ENCODE results near the gene URGCP. TPM values are rescaled to one million over a fixed set of nuclear protein-coding genes. Genes with fewer than 3 reads are reported as not detected.

The URGCP gene
- total RNA-seq, 2 donors from 2014 or later: 29.4 TPM

DNA sequence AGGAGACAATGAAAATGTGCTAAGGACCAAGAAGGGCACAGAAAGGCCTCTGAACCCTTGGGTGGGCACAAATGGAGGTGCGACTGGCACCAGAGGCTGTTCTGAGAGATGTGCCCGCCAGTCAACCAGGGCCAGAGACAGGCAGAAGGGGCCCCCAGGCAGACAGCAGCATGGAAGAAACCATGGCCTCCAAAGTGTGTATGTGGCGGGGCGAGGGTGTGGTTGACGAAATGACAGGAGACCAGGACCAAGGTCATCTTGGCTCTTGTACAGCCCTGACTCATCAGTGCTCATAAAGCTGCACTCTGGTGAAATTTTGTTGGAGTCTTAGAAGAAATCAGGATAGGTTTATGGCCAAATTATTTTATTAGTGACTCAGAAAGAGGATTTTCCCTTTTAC is 33.1 kb downstream of the URGCP start:
- peaks cover 4% of the 10 kb centered on the region for H3K36me3 Mint-ChIP-seq
- DNase-seq (ENCODE audit: low spot score) (no peak), ATAC-seq (no peak)
- H3K4me3 Mint-ChIP-seq: no peak overlapping the region
- H3K4me1 Mint-ChIP-seq (ENCODE audit: low read depth in 2 of 2): peaks cover 22 to 30% of the 10 kb centered on the region in 2 donors
- no peaks in the 10 kb centered on the region for H3K27me3 Mint-ChIP-seq
- no peaks in the 10 kb centered on the region for H3K9me3 Mint-ChIP-seq
- no peak overlapping the region for H3K27ac Mint-ChIP-seq

GRCh38 chr7:43872406-43873110 is 33.8 kb downstream of the URGCP start:
- no peaks in the 10 kb centered on the region for H3K27me3 Mint-ChIP-seq
- ATAC-seq: no peak
- no peak overlapping the region for H3K4me3 Mint-ChIP-seq
- peaks cover 27 to 30% of the 10 kb centered on the region in 2 donors for H3K4me1 Mint-ChIP-seq (ENCODE audit: low read depth in 2 of 2)
- DNase-seq (ENCODE audit: low spot score): no peak
- peak overlapping the region in 1 of 2 donors; percentile 10 for H3K27ac Mint-ChIP-seq
- no peaks in the 10 kb centered on the region for H3K9me3 Mint-ChIP-seq
- no peaks in the 10 kb centered on the region for H3K36me3 Mint-ChIP-seq

DNA sequence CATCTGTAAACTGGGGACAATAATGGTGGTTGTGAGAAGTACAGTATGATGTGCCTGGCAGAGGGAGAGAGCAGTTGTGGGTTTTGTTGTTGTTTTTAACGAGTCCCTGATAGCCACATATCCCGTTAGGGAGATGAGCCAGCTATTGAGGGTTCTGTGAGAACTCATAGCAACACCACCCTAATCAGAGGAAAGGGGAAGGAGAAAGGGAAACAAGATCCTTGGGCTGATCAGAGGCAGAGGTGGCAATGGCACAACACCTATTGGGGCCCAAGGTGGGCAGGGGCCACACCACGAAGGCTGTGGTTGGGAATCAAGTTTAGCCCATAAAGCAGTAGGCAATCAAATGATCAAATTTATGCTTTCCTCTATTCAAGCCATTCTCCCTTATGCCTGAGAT is 35.3 kb downstream of the URGCP start:
- Mint-ChIP-seq H3K4me1 (ENCODE audit: low read depth in 2 of 2) (peaks cover 23 to 27% of the 10 kb centered on the region in 2 donors), H3K4me3 (peak overlapping the region; percentile 7), H3K27ac (peak overlapping the region in 1 of 2 donors; percentile 10), H3K9me3 (no peaks in the 10 kb centered on the region), H3K36me3 (peaks cover 4% of the 10 kb centered on the region), H3K27me3 (no peaks in the 10 kb centered on the region)
- ATAC-seq (no peak), DNase-seq (ENCODE audit: low spot score) (no peak)

DNA sequence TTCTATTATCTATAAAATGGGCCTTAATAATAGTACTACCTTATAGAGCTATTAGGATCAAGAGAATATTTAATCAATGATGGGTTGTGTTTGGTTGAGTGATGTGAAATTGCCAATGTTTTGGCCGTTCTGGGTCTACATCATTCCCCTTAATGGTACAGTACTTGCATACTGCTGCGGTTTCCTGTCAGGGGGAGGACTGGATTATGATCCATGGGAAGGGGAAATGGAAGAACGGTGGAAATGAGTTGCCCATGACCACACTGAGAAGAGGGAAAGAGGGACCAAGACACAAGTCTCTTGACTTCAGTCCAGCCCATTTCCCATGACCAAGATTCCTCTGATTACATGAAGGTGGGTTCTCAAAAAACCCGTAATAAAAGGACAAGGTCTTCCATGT is 36.1 kb downstream of the URGCP start:
- H3K27me3 Mint-ChIP-seq: no peaks in the 10 kb centered on the region
- H3K4me1 Mint-ChIP-seq (ENCODE audit: low read depth in 2 of 2): peaks cover 23 to 27% of the 10 kb centered on the region in 2 donors
- peak overlapping the region; percentile 95 to 99 for H3K27ac Mint-ChIP-seq
- peak overlapping the region; percentile 96 for H3K4me3 Mint-ChIP-seq
- ATAC-seq (no peak), DNase-seq (ENCODE audit: low spot score) (no peak)
- peaks cover 5% of the 10 kb centered on the region for H3K36me3 Mint-ChIP-seq
- H3K9me3 Mint-ChIP-seq: no peaks in the 10 kb centered on the region

GRCh38 chr7:43869867-43870240 is 36.5 kb downstream of the URGCP start:
- Mint-ChIP-seq H3K36me3 (peaks cover 10% of the 10 kb centered on the region), H3K4me1 (ENCODE audit: low read depth in 2 of 2) (peaks cover 23 to 27% of the 10 kb centered on the region in 2 donors)

DNA sequence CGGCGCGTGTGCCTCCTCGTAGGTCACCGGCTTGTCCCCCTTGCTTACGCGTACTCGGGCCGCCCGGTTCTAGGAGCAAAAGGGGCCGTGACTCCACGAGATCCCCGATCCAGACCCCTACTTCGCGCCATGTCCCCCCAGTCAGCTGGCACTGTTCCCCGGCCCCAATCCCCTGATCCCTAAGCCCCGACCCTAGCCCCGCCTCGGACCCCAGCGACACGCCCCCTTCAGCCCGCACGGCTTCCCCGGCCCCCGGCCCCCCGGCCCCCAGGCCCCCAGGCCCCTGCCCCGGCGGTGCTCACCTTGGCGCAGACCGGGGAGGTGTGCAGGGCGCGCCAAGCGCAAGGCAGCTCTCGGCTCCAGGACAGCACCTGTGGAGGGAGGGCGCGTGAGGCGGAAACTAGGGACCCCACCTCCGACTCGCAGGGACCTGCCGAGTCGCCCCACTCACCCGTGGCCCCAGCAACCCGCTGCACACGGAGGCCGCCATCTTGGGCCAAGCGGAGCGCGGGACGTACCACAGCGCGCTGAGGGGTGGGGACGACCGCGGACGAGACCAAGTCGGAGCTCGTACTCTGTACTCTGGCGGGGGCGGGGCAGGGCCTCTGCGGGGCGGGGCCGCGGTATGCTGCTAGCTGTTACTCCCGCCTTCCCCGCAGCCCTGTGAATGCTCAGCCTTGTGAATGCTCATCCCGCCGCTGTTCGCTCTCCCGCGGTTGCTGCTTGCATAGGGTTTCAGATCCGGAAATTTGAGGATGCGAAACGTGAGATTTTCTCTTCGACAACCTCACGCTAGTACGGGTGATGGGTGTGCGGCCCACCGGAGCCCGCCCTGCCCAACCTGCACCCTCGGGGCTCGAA is 37.2 kb downstream of the URGCP start, which contains the start of gene MRPS24:
MRPS24 (minus strand) TSS at position 512 of the 861 bp plus-strand sequence; CDS start at position 490, 22 bp downstream.
- no peaks in the 10 kb centered on the region for H3K9me3 Mint-ChIP-seq
- DNase-seq (ENCODE audit: low spot score) (peak; percentile 92), ATAC-seq (peak; percentile 99)
- H3K27me3 Mint-ChIP-seq: no peaks in the 10 kb centered on the region
- peak within 1 kb of the TSS; percentile 95 to 99 for H3K27ac Mint-ChIP-seq
- H3K4me3 Mint-ChIP-seq: peak within 1 kb of the TSS; percentile 96
- H3K36me3 Mint-ChIP-seq: peaks cover 10% of the 10 kb centered on the region
- H3K4me1 Mint-ChIP-seq (ENCODE audit: low read depth in 2 of 2): peaks cover 23 to 27% of the 10 kb centered on the region in 2 donors

More at GRCh38 chr7:43869867-43870240, 36.5 kb downstream of the URGCP start:
- H3K9me3 Mint-ChIP-seq: no peaks in the 10 kb centered on the region
- no peaks in the 10 kb centered on the region for H3K27me3 Mint-ChIP-seq
- DNase-seq (ENCODE audit: low spot score) (peak; percentile 81), ATAC-seq (peak; percentile 58 to 77)
- H3K4me3 Mint-ChIP-seq: peak overlapping the region; percentile 96
- peak overlapping the region; percentile 95 to 99 for H3K27ac Mint-ChIP-seq

DNA sequence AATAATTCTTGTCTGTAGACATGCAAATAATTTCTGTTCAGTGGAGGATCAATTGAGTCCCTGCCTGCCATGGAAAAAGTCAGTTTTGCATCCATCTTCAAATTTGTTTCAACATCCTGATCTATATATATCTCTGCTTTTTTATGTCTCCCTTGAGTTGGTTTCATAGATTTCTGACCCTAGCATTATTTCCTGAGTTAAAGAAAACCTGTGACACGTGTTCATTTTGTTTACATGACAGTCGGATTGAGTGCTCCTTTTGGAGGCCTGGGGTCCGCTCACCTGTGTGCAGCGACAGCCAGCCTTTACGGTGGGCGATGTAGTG is 37.8 kb downstream of the URGCP start:
- ATAC-seq: no peak
- Mint-ChIP-seq H3K4me3 (peak overlapping the region; percentile 96), H3K9me3 (no peaks in the 10 kb centered on the region), H3K4me1 (ENCODE audit: low read depth in 2 of 2) (peaks cover 23 to 27% of the 10 kb centered on the region in 2 donors), H3K27ac (peak overlapping the region; percentile 95 to 99), H3K36me3 (peaks cover 10% of the 10 kb centered on the region), H3K27me3 (no peaks in the 10 kb centered on the region)
- DNase-seq (ENCODE audit: low spot score): no peak

DNA sequence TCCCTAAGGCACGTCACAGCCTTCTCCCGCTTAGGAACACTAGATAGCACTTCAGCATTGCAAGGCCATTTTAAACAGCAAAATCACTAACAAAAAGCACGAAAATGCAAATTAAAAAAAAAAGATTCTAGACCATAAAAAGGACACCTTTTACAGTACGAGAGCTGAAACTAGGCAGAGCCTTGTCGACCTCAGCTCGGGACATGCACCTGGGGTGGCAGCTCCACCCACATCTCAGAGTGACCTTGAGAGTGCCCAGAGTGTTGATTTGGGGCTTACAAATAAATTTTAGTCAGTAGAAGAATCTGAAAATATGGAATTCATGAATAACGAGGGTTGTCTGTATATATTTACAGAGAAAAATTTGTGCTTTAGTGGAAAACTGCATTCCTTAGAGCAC is 38.2 kb downstream of the URGCP start:
- H3K27me3 Mint-ChIP-seq: peaks cover 0 to 2% of the 10 kb centered on the region in 2 donors
- peaks cover 23 to 27% of the 10 kb centered on the region in 2 donors for H3K4me1 Mint-ChIP-seq (ENCODE audit: low read depth in 2 of 2)
- H3K4me3 Mint-ChIP-seq: peak overlapping the region; percentile 96
- peaks cover 10% of the 10 kb centered on the region for H3K36me3 Mint-ChIP-seq
- peak overlapping the region; percentile 95 to 99 for H3K27ac Mint-ChIP-seq
- DNase-seq (ENCODE audit: low spot score): no peak
- ATAC-seq: no peak
- no peaks in the 10 kb centered on the region for H3K9me3 Mint-ChIP-seq

DNA sequence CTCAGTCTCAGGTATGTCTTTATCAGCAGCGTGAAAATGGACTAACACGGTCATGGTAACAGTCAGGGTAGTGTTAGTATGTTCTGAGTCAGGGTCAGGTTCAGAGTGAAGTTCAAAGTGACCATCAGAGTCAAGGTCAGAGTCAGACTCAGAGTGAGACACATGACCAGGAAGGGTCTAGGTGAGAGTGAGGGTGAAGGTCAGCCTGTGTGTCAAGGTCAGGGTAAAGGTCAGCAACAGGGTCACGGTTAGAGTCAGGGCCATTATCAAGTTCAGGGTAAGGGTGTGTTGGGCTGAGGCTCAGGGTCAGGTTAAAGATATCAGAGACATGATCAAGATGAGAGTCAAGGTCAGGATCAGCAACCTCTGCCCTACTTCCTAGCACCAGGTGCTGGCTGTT is 41.1 kb downstream of the URGCP start:
- peaks cover 17 to 20% of the 10 kb centered on the region in 2 donors for H3K4me1 Mint-ChIP-seq (ENCODE audit: low read depth in 2 of 2)
- no peak for DNase-seq (ENCODE audit: low spot score)
- H3K36me3 Mint-ChIP-seq: peaks cover 10% of the 10 kb centered on the region
- no peak overlapping the region for H3K27ac Mint-ChIP-seq
- peaks cover 0 to 3% of the 10 kb centered on the region in 2 donors for H3K27me3 Mint-ChIP-seq
- no peak for ATAC-seq
- no peaks in the 10 kb centered on the region for H3K9me3 Mint-ChIP-seq
- H3K4me3 Mint-ChIP-seq: no peak overlapping the region

DNA sequence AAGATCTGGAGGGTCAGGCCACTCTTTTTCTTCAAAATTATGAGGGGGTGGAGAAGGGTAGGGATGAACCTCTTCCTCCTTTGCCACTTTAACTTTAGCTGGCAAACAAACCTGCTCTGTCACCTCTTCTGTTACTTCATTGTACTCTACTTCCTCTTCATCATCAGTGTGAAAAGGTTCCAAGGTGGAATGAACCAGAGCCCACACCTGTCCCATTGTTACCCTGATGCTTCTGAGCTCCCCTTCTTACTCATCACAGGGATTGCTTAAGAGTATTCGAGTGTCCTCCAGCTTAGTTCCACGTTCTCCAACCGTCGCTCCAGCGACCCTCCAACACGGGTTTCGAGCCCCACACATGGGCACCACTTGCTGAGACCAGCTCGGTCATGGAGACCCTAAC is 42.3 kb downstream of the URGCP start:
- ATAC-seq (no peak), DNase-seq (ENCODE audit: low spot score) (no peak)
- peaks cover 0 to 7% of the 10 kb centered on the region in 2 donors for H3K27me3 Mint-ChIP-seq
- peaks cover 8 to 11% of the 10 kb centered on the region in 2 donors for H3K4me1 Mint-ChIP-seq (ENCODE audit: low read depth in 2 of 2)
- H3K4me3 Mint-ChIP-seq: no peak overlapping the region
- H3K27ac Mint-ChIP-seq: no peak overlapping the region
- H3K36me3 Mint-ChIP-seq: peaks cover 10% of the 10 kb centered on the region
- H3K9me3 Mint-ChIP-seq: no peaks in the 10 kb centered on the region

DNA sequence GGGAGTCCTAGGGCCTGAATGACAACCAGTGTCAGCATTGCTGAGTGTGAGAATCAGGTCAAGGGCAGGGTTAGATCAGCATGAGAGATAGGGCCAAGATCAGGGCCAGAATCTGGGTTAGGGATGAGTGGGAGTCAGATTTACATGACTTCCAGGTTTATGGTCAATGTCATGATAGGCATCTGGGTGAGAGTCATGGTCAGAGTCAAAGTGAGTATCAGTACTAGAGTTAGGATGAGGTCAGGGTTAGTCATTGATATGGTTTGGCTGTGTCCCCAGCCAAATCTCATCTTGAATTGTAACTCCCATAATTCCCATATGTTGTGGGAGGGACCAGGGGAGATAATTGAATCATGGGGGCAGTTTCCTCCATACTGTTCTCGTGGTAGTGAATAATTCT is 49.4 kb downstream of the URGCP start:
- no peaks in the 10 kb centered on the region for H3K4me1 Mint-ChIP-seq (ENCODE audit: low read depth in 2 of 2)
- H3K27ac Mint-ChIP-seq: no peak overlapping the region
- no peak overlapping the region for H3K4me3 Mint-ChIP-seq
- no peak for DNase-seq (ENCODE audit: low spot score)
- H3K36me3 Mint-ChIP-seq: no peaks in the 10 kb centered on the region
- no peaks in the 10 kb centered on the region for H3K9me3 Mint-ChIP-seq
- ATAC-seq: peak; percentile 15 to 38
- peaks cover 0 to 5% of the 10 kb centered on the region in 2 donors for H3K27me3 Mint-ChIP-seq

DNA sequence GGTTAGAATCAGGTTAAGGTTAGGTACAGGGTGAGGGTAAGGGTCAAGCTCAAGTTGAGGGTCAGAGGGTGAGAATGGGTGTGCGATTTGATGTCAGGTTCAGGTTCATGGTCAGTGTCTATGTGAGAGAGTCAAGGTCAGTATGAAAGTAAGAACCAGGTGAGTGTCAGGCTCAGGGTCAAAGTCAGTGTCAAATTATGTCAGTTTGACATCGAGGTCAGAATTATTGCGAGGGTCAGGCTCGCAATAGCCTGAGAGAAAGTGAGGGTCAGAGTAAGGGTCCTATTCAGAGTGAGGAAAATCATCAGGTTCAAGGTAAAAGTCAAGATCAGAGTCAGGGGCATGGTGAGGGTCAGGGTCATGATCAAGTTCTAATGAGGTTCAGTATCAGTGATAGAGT is 50.1 kb downstream of the URGCP start:
- Mint-ChIP-seq H3K9me3 (no peaks in the 10 kb centered on the region), H3K27ac (no peak overlapping the region)
- no peak for ATAC-seq

GRCh38 chr7:43855176-43855575 is 51.2 kb downstream of the URGCP start:
- no peak for DNase-seq (ENCODE audit: low spot score)
- ATAC-seq: no peak
- no peak overlapping the region for H3K4me3 Mint-ChIP-seq
- peaks cover 0 to 5% of the 10 kb centered on the region in 2 donors for H3K27me3 Mint-ChIP-seq
- H3K9me3 Mint-ChIP-seq: no peaks in the 10 kb centered on the region
- H3K36me3 Mint-ChIP-seq: no peaks in the 10 kb centered on the region
- no peak overlapping the region for H3K27ac Mint-ChIP-seq
- peaks cover 10 to 12% of the 10 kb centered on the region in 2 donors for H3K4me1 Mint-ChIP-seq (ENCODE audit: low read depth in 2 of 2)

More for the DNA sequence above, 50.1 kb downstream of the URGCP start:
- DNase-seq (ENCODE audit: low spot score): no peak
- Mint-ChIP-seq H3K4me3 (no peak overlapping the region), H3K4me1 (ENCODE audit: low read depth in 2 of 2) (peaks cover 2 to 5% of the 10 kb centered on the region in 2 donors), H3K36me3 (no peaks in the 10 kb centered on the region), H3K27me3 (peaks cover 0 to 5% of the 10 kb centered on the region in 2 donors)

DNA sequence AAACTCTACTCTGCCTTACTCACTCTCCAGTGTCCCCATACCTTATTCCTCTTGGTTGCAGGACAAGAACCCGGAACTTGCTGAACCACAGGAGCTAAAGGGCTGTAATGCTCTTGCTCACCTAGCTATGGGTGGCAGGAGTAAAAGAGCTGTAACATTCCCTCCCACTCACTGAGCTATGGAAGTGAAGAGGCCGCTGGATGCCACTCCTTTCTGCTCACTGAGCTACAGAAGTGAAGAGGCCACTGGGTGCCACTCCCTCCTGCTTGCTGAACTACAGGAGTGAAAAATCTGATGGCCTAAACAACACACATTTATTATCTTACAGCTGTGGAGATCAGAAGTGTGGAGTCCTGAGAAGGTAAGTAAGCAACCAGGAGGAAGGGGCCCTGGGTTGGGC is 54.6 kb downstream of the URGCP start:
- Mint-ChIP-seq H3K27me3 (peaks cover 0 to 2% of the 10 kb centered on the region in 2 donors), H3K4me1 (ENCODE audit: low read depth in 2 of 2) (peaks cover 15 to 18% of the 10 kb centered on the region in 2 donors), H3K4me3 (no peak overlapping the region), H3K27ac (no peak overlapping the region), H3K9me3 (no peaks in the 10 kb centered on the region), H3K36me3 (no peaks in the 10 kb centered on the region)
- DNase-seq (ENCODE audit: low spot score) (no peak), ATAC-seq (no peak)

Measured in natural killer cell treated with Interleukin-12 subunit alpha and Interleukin-12 subunit beta and Interleukin-15 and Interleukin-18, amount 100 ng/mL, for 72 hours (primary cell).